Activated T-cell treated with anti-CD3 and anti-CD28 coated beads, Interleukin-2, amount 50 U/mL, for 48 hours (primary cell): ENCODE measurements around the gene CLUH.
A peak's percentile ranks its signal among the peaks of the same experiment; 100 is the strongest.

ENCODE experiments used
- DNase-seq, 2 experiments: peaks; one replicate each; pipeline ENCODE4 v3.0.0-alpha.2; 2020

The CLUH gene

GRCh38 chr17:2716649-2717048 lies 5.1 kb upstream of the CLUH start:
- DNase-seq = no peak

- no peak for DNase-seq
Measured at GRCh38 chr17:2713881-2714280, 2.3 kb upstream of the CLUH start.

DNA sequence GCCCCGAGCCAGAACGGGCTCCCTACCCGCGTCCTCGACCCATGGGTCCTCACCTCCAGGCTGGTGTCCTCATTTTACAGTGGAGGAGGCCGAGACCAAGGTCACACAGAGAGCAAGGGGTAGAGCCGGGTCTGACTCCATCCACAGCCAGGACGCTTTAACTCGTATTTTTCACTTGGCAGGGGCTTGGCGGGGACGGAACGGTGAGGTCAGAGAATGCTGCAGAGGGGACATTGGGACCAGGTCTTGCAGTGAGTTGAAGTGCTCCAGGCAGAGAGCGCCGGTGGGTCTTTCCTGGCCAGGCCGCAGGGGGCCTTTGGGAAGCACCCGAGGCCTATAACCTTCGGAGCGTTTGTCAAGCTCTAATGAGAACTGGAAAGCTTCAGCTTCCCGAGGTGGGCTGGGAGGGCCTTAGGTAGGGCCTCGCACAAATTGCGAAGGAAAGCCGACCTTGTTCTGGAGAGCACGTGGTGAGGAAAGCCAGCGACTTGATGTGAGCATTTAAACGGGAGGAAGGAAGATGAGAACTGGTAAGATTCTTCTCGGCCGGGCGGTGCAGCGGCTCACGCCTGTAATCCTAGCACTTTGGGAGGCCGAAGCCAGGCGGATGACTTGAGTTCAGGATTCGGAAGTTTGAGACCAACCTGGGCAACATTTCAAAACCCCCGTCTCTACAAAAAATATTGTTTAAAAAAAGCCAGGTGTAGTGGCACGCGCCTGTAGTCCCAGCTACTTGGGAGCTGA lies 908 bp upstream of the CLUH start:
- no peak for DNase-seq

DNA sequence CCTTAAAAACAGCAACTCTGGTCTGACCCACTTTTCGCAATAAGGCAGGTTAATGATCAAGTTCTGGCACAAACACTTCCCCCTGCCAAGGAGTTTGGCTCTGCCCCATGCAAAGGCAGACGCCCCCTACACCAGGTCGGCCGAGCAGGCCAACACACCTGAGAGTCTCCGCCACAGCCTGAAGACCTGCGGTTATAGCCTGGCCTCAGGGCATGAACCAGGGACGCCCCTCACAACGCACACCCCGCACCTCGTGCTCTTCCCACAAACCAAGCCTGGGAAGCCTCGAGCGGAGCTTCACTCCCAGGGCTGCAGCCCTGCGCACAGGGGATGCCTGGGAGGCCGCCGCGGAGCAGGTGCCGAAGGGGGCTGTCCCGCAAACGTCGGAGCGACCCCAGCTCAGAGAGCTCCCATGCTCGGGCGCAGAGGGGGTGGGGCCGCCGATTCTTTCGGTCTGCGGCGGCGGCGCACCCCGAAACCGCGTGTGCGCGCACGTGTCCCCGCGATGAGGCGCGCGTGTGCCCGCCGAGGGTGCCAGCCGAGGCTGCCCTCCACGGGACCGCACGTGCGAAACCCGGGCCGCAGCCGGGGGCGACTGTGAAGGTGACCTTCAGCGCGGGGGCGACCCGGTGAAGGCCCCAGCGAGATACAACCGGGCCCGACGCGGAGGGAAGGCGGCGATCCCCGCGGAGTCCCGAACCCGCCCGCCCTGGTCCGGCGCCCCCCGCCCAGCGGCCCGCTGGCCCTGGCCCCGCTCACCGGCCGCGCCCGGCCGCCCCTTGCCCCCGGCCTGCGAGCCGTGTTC lies 559 bp downstream of the CLUH start:
- DNase-seq = peak; percentile 52 to 55

- no peak for DNase-seq
Measured at GRCh38 chr17:2710071-2710802, 1.3 kb downstream of the CLUH start.

GRCh38 chr17:2709183-2709661 lies 2.3 kb downstream of the CLUH start:
- DNase-seq = no peak

DNA sequence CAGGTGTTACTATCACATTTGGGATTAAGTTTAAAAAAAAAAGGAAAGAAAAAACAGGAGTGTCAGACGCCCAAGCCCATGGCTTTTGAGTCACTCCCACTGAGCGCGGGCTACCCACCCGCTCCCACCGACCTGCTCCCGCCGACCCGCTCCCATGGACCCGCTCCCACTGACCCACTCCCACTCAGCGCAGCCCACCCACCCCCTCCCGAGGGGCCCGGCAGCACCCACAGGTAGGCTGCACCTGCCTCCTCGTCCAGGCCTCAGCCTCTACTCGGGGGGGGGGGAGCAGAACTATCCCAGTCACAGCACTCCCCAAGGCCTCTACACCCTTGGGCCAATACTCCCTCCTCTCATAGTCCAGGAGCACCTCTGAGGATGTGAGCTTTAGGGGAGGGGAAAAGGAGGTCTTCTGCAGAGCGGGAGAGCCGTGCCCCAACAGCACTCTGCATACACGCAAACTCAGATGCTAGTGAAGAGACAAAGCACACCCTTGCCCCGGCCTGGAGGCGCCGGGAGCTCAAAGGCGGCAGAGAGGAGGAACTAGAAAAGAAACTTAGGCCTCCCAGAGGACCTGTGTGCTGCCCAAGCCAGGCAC lies 2.9 kb downstream of the CLUH start:
- no peak for DNase-seq

DNA sequence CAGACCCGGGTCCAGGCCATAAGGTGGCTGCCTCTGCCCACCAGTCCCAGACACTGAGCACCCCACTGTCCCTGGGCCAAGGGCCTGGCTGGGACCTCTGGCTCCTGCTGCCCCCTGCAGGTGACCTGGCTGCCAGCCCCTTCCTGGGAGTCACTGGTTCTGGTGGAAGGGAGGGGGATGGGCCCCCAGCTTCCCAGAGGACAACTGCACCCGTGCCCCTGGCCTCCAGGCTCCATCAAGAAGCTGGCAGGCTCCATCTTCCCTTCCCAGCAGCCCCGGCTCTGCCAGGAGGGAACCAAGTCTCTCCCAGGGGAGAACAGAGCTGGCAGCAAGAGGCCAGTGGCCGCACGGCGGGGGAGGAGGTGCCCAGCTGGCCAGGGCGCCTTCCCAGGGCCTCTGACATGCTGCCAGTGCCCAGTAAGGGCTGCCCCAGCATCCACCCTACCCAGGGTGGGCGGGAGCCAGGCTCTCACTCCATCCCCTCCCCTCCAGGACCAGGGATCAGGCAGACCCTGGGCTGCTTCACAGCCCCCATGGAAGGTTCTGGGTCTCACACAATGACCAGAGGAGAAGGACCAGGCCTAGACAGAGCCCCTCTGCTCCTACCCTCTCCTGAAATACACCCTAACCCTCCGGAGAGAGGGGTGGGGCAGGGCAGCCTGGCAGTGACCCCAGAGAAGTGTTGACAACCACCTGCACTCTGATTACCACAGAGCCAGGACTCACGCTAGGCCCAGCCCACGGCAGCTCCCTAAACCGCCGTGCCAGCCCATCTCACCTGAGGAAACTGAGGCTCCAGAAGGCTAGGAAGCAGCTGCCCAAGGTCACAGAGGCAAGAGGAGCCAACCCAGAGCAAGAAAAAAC lies 3.6 kb downstream of the CLUH start:
- DNase-seq = no peak

GRCh38 chr17:2706911-2707510 lies 4.6 kb downstream of the CLUH start:
- DNase-seq = no peak

- no peak for DNase-seq
Measured at GRCh38 chr17:2705888-2706795, 5.4 kb downstream of the CLUH start.

DNA sequence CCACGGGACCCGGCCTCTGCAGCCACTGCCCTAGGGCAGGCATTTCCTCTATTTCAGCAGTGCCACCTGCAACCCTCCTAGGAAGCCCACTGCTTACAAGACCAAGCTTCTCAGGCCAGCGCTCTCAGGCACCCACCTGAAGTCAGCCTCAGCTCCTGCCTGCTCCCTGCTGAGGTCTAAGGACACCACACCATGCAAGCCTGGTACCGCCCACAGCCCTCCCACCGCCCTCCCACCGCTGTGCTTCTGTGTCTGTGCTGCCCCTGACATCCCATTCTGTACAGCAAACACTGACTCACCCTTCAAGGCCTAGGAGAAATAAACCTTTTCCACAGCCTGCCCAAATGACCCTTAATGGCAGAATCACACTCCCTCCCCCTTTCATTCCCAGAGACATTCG lies 6.3 kb downstream of the CLUH start:
- DNase-seq = no peak

DNA sequence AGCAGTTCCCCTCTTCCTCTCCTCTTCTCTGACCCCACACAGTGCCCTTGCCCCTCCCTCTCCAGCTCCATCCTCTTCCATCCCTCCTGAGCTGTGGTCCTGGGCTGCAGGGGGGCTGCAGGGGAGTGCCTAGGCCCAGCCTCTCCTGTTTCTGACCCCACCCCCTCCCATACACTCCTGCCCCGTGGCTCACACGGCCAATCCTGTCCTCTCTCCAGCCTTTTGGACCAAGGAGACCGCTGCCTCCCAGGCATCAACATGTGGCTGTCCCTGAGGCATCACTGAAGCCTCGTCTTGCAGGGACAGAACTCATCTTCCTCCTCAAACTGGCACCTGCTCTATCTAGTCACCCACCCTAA lies 6.7 kb downstream of the CLUH start:
- no peak for DNase-seq

DNA sequence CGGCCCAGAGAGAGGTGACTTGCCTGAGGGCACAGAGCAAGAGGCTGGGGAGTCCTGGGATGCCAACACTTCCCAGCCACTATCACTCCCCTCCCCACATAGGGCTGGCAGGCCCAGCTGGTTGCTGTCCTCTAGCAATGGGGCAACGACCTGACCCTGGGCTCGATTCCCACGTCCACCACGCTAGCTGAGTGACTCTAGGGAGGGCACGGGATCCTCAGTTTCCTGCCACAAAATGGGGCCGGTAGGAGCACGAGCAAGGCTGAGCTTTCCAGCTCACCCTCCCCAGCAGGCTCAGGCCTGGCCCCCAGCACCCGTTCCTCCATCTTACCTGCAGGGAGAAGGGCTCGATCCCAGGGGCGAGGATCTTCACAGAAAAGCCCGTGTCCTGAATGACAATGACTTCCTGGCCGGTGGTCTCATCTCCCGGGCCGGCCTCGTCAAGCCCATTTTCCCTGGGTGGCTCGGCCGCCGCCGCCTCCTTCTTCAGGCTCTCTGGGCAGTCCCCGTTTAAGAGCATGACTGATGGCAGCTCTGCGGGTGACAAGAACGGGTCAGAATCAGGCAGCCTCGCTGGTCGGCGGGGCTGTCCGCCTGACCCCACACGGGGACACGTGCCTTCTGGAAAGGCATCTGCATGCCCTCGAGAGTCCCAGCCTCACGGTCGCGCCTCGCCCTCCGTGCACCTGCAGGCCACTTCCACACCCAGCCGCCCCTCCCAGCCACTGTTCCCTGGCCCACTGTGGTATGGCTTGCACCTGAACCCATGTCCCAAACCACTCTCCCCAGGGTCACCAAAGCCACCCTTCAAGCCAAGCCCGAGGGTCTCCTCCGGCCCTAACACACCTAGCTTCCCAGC lies 7.3 kb downstream of the CLUH start:
- DNase-seq = no peak

- DNase-seq = no peak
Measured at GRCh38 chr17:2703606-2704005, 8.0 kb downstream of the CLUH start.

DNA sequence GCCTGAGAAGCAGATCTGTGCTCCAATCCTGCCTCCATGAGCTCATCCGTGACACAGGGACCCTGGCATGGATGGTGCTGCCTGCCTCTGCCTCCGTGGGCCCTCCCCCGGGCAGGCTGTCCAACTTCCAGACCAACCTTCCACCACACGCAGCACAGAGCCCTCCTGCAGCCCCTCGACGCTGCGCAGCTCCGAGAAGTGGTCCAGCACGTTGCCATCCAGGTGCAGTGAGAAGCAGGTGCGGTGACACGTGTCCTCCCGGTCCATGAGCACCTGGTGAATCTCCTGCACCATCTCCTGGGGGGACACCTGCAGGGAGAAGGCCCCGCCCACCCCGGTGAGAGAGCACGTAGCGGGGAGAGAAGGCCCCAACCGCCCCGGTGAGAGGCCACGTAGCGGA lies 8.4 kb downstream of the CLUH start:
- DNase-seq = no peak

GRCh38 chr17:2701996-2702741 lies 9.4 kb downstream of the CLUH start:
- no peak for DNase-seq

- DNase-seq = no peak
Measured at GRCh38 chr17:2701161-2701995, 10.2 kb downstream of the CLUH start.
